GM12891 (cell line): ENCODE results near the gene CHD9NB.

ENCODE experiments used
- POLR2A ChIP-seq: IDR thresholded peaks from 2 replicates; pipeline ENCODE4 v1.6.1; 2011; ENCODE audit warnings: low read depth, low read length, control low read depth
- POLR2AphosphoS5 ChIP-seq: IDR thresholded peaks from 2 replicates; pipeline ENCODE4 v1.6.1; 2011; ENCODE audit warnings: low read depth, low read length, control low read depth

GRCh38 chr16:53091466-53092211, 38.9 kb upstream of the CHD9NB start:
- no peak for TF ChIP-seq POLR2AphosphoS5
- no peak for TF ChIP-seq POLR2A
